ENCODE data around the gene CPEB4. TPM values are rescaled to one million over a fixed set of nuclear protein-coding genes. Genes with fewer than 3 reads are reported as not detected.

Gene CPEB4
- total and polyA plus RNA-seq, 9 of the 15 experiments (the other 6 are each of a cell fraction or from before 2014, with no cell fraction given): 7.4 to 21.3 (median 12.4) TPM

- no peak for TF ChIP-seq ZNF583 (CRISPR knock-in tag; IDR thresholded peaks at IDR 0.05)
- TF ChIP-seq PTTG1 (tag; IDR thresholded peaks at IDR 0.05; ENCODE audit: low read depth): no peak
- no peak for TF ChIP-seq HCFC1 (IDR thresholded peaks at IDR 0.05; ENCODE audit: low read depth, low read length)
- no peak for TF ChIP-seq ZBTB49 (CRISPR knock-in tag; IDR thresholded peaks at IDR 0.05; ENCODE audit: borderline replicate concordance)
- TF ChIP-seq KLF6 (CRISPR knock-in tag; IDR thresholded peaks at IDR 0.05; ENCODE audit: borderline replicate concordance): no peak
- TF ChIP-seq U2AF2 (optimal IDR thresholded peaks at IDR 0.05; ENCODE audit: low read depth, low read length): no peak
- TF ChIP-seq ZNF707 (CRISPR knock-in tag; conservative IDR thresholded peaks at IDR 0.05): no peak
- TF ChIP-seq PHF8 (IDR thresholded peaks at IDR 0.05; ENCODE audit: borderline replicate concordance, low read length): peak; percentile 74
- no peak for TF ChIP-seq RFX5 (IDR thresholded peaks at IDR 0.05; ENCODE audit: low read depth, low read length)
- TF ChIP-seq ZNF24 (IDR thresholded peaks at IDR 0.05): 0 out of 2 replicates have a peak, but pooled peaks have one; percentile 20
- no peak for TF ChIP-seq XRCC5 (IDR thresholded peaks at IDR 0.05; ENCODE audit: low read depth, low read length)
- no peak for TF ChIP-seq GTF2F1 (IDR thresholded peaks at IDR 0.05; ENCODE audit: low read depth, low read length)
- TF ChIP-seq ZHX1 (conservative IDR thresholded peaks at IDR 0.05; ENCODE audit: low read length): no peak
- TF ChIP-seq ZNF407 (IDR thresholded peaks at IDR 0.05; ENCODE audit: low read depth): no peak
- no peak for TF ChIP-seq ZNF165 (CRISPR knock-in tag; IDR thresholded peaks at IDR 0.05; ENCODE audit: borderline replicate concordance)
These were observed 21.1 kb upstream of the CPEB4 start (continued) for GRCh38 chr5:173866858-173867679.
